Gastroesophageal sphincter (tissue), 3 donors: ENCODE measurements around the gene COPZ1.
"Not testable (repeated sequence)": the region's sequence is repeated elsewhere in the genome, so short reads cannot be mapped to it uniquely, and the experiment has no call there.

Experiments
- EP300 ChIP-seq: sonication (generic); formaldehyde crosslinking; IDR thresholded peaks from one replicate; pipeline ENCODE4 v1.6.1; 2017; ENCODE audit warnings: antibody characterized with exemption, mild to moderate bottlenecking
- POLR2A ChIP-seq, 2 donors: fragments of 450-650 bp; IDR thresholded peaks; one replicate each; pipeline ENCODE4 v1.6.1; 2017; ENCODE audit warnings: antibody characterized with exemption in 2 of 2, mild to moderate bottlenecking in 2 of 2, moderate library complexity in 1 of 2
- POLR2AphosphoS5 ChIP-seq: sonication (generic); formaldehyde crosslinking; IDR thresholded peaks from one replicate; pipeline ENCODE4 v1.6.1; 2017; ENCODE audit warnings: antibody characterized with exemption
- TF ChIP-seq, protein P1 (sequence below), 4 experiments: fragments of 200-600 bp in 2 of 4; fragments of 450-650 bp in 2 of 4; sonication (generic) in 1 of 4; IDR thresholded peaks; one replicate each; pipeline ENCODE4 v1.5.1; 2017 to 2019; ENCODE audit warnings: antibody characterized with exemption in 4 of 4, mild to moderate bottlenecking in 2 of 4, moderate library complexity in 2 of 4

DNA sequence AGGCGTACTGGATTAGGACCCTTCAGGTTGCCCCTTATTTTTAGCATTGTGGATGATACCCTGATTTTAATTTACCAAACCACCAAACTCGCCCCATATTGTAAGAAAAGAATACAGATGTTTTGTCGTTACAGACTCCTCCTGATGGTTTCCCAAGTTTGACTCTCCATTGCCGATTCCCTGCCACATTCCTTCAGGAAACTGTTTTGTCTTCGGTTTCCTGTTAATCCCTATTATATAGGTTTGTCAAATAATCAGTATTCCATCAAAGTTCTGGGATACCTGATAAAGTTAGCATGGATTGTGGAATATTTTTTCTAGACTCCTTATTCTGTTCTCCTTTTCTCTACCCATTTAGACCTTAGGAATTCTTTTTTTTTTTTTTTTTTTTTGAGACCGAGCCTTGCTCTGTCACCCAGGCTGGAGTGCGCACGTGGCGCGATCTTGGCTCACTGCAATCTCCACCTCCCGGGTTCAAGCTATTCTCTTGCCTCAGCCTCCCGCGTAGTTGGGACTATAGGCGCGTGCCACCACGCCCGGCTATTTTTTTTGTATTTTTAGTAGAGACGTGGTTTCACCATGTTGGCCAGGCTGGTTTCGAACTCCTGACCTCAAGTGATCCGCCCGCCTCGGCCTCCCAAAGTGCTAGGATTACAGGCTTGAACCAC is 645 bp downstream of the COPZ1 start:
- TF ChIP-seq, protein P1, sequence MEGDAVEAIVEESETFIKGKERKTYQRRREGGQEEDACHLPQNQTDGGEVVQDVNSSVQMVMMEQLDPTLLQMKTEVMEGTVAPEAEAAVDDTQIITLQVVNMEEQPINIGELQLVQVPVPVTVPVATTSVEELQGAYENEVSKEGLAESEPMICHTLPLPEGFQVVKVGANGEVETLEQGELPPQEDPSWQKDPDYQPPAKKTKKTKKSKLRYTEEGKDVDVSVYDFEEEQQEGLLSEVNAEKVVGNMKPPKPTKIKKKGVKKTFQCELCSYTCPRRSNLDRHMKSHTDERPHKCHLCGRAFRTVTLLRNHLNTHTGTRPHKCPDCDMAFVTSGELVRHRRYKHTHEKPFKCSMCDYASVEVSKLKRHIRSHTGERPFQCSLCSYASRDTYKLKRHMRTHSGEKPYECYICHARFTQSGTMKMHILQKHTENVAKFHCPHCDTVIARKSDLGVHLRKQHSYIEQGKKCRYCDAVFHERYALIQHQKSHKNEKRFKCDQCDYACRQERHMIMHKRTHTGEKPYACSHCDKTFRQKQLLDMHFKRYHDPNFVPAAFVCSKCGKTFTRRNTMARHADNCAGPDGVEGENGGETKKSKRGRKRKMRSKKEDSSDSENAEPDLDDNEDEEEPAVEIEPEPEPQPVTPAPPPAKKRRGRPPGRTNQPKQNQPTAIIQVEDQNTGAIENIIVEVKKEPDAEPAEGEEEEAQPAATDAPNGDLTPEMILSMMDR (IDR thresholded peaks at IDR 0.05): not testable (repeated sequence)
- not testable (repeated sequence) for TF ChIP-seq POLR2AphosphoS5; POLR2A (IDR thresholded peaks at IDR 0.05); EP300
